AG04449 (cell line): ENCODE measurements around the gene MTSS2.
"Not testable (repeated sequence)": the region's sequence is repeated elsewhere in the genome, so short reads cannot be mapped to it uniquely, and the experiment has no call there.

Experiments
- CTCF ChIA-PET: fragments of 350-600 bp; formaldehyde crosslinking; extraction: SDS; loops from one replicate; lab custom pipeline; 2021; ENCODE audit warnings: antibody characterized with exemption; lab: Yijun Ruan, JAX
- POLR2A ChIA-PET: fragments of 400-600, 350-600 bp; formaldehyde crosslinking; extraction: SDS; loops from one replicate; lab custom pipeline; 2020; ENCODE audit warnings: antibody characterized with exemption, inconsistent platforms; lab: Yijun Ruan, JAX
- DNase-seq: peaks from one replicate; pipeline ENCODE4 v3.0.0-alpha.2; 2010; ENCODE audit warnings: low read depth, low spot score
- H3K4me3 ChIP-seq: 2 replicates; pipeline ENCODE4 v1.5.1; 2011; ENCODE audit warnings: low read depth, mild to moderate bottlenecking, control low read depth, low read length
- TF ChIP-seq, protein P1 (sequence below): IDR thresholded peaks from one replicate; pipeline ENCODE4 v1.5.1; 2011; ENCODE audit warnings: mild to moderate bottlenecking, moderate library complexity, low read length, control low read depth, inconsistent platforms; ENCODE audit not compliant: insufficient read depth; ENCODE audit errors: missing control alignments

The MTSS2 gene

GRCh38 chr16:70644763-70645597, 40.9 kb downstream of the MTSS2 start:
- no peak for DNase-seq
- ChIA-PET POLR2A (no interaction called here), CTCF (no interaction called here)
- TF ChIP-seq, protein P1, sequence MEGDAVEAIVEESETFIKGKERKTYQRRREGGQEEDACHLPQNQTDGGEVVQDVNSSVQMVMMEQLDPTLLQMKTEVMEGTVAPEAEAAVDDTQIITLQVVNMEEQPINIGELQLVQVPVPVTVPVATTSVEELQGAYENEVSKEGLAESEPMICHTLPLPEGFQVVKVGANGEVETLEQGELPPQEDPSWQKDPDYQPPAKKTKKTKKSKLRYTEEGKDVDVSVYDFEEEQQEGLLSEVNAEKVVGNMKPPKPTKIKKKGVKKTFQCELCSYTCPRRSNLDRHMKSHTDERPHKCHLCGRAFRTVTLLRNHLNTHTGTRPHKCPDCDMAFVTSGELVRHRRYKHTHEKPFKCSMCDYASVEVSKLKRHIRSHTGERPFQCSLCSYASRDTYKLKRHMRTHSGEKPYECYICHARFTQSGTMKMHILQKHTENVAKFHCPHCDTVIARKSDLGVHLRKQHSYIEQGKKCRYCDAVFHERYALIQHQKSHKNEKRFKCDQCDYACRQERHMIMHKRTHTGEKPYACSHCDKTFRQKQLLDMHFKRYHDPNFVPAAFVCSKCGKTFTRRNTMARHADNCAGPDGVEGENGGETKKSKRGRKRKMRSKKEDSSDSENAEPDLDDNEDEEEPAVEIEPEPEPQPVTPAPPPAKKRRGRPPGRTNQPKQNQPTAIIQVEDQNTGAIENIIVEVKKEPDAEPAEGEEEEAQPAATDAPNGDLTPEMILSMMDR = no peak
- no peak overlapping the region for H3K4me3 ChIP-seq

DNA sequence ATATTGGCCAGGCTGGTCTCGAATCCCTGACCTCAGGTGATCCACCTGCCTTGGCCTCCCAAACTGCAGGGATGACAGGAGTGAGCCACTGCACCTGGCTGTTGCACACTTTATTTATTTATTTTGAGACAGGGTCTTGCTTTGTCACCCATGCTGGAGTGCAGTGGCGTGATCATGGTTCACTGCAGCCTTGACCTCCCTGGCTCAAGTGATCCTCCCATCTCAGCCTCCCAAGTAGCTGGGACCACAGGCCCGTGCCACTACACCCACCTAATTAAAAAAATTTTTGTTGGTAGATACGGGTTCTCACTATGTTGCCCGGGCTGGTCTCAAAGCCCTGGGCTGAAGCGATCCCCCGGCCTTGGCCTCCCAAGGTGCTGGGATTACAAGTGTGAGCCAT, 42.6 kb downstream of the MTSS2 start:
- POLR2A ChIA-PET, DNase-seq, H3K4me3 ChIP-seq: not testable (repeated sequence)
- CTCF ChIA-PET = interaction anchor here (1.3 kb wide), 1 partner anchor 10 kb away, joined by 3 read pairs; no protein-coding TSS in a partner anchor

- CTCF ChIA-PET = interaction anchor here (1.3 kb wide), 1 partner anchor 11 kb away, joined by 3 read pairs; no protein-coding TSS in a partner anchor
- DNase-seq = no peak
- POLR2A ChIA-PET = no interaction called here
- TF ChIP-seq, protein P1 = no peak
- H3K4me3 ChIP-seq = no peak overlapping the region
Measured at GRCh38 chr16:70642633-70643032, 43.2 kb downstream of the MTSS2 start.

- ChIA-PET CTCF (interaction anchor here (7.3 kb wide), 1 partner anchor 14 kb away, joined by 48 read pairs; no protein-coding TSS in a partner anchor), POLR2A (no interaction called here)
- no peak for DNase-seq
- H3K4me3 ChIP-seq = no peak overlapping the region
- TF ChIP-seq, protein P1 = no peak
Measured at GRCh38 chr16:70638814-70639792, 46.8 kb downstream of the MTSS2 start.
